Measurements from ENCODE around the gene NOXA1.

- TF ChIP-seq CTCF (IDR thresholded peaks at IDR 0.05) (no peak), POLR2AphosphoS5 (IDR thresholded peaks at IDR 0.05) (no peak), POLR2A (IDR thresholded peaks at IDR 0.05) (no peak)
These were observed 40.6 kb upstream of the NOXA1 start for GRCh38 chr9:137382444-137383080.
